ENCODE measurements around the gene HOXA4. TPM values are rescaled to one million over a fixed set of nuclear protein-coding genes. Genes with fewer than 3 reads are reported as not detected.
A peak's percentile ranks its signal among the peaks of the same experiment; 100 is the strongest.

Gene HOXA4
- total RNA-seq, 1 experiment from 2014 or later: 2.0 TPM

DNA sequence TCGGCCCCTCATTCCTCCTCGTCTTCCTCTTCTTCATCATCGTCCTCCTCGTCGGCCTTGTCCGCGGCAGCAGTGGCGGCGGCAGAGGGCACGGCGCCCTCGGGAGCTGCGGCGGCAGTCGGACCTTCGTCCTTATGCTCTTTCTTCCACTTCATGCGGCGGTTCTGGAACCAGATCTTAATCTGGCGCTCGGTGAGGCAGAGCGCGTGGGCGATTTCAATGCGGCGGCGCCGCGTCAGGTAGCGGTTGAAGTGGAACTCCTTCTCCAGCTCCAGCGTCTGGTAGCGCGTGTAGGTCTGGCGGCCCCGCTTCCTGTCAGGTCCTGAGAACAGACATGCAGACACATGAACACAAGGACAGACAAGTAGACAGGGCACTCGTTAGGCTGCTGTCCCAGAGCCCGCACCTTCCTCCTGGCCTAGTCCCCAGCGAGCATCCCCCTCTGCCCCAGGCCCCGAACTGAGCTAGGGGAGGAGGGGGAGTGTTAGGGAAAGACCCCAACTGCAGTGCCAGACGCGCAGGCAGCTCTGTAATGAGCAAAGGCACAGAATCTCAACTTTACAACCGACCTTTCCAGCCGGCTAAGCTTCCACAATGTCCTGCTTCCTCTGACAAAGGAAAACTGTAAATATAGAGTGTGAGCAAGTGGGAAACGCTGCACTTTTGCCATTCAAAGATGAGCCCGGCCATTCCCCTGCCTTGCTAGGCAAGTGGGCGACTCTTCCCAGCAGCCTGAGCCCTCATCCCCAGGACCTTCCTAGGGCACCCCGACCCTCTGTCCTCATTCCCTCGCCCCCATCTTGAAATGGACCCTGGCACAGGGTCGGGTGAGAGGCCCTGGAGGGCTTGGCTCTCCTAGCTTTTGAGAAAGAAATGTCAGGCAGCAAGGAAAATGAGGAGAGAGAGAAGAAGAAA is 24.6 kb upstream of the HOXA4 start:
- Histone ChIP-seq H3K4me3 (replicated peaks in 1 of 2; ENCODE audit: low read depth in 1 of 2, low read length in 2 of 2) (peak overlapping the region; percentile 70 to 88), H3K9me2 (ENCODE audit: insufficient read depth) (no peaks in the 10 kb centered on the region), H3K27me3 (ENCODE audit: insufficient read depth, low read length) (no peaks in the 10 kb centered on the region), H3K4me1 (ENCODE audit: control insufficient read depth in 1 of 2, insufficient read depth in 2 of 2, low read length in 2 of 2) (peaks cover 15 to 52% of the 10 kb centered on the region in 2 experiments), H3K36me3 (ENCODE audit: control insufficient read depth in 1 of 2, insufficient read depth in 2 of 2, low read length in 2 of 2) (no peaks in the 10 kb centered on the region), H3K9me3 (ENCODE audit: control insufficient read depth in 1 of 2, insufficient read depth in 1 of 2, low read depth in 1 of 2, low read length in 2 of 2) (no peaks in the 10 kb centered on the region), H3K4me2 (ENCODE audit: low read length) (peak overlapping the region; percentile 100), H4K20me1 (ENCODE audit: insufficient read depth) (no peaks in the 10 kb centered on the region), H3K9ac (ENCODE audit: low read length) (peak overlapping the region; percentile 94), H2AFZ (ENCODE audit: low read depth, low read length, poor library complexity, severe bottlenecking) (no peak overlapping the region), H3K79me2 (ENCODE audit: insufficient read depth, low read length) (peaks cover 27% of the 10 kb centered on the region), H3K27ac (ENCODE audit: low read depth, low read length) (peak overlapping the region; percentile 91)
- DNase-seq (ENCODE audit: low read depth, low spot score) (no peak), ATAC-seq (no peak)
- intact Hi-C loops (cut with micrococcal nuclease): loop anchor here (5.0 kb wide), 1 partner anchor 303 kb away; no protein-coding TSS in a partner anchor
- ChIA-PET CTCF (interaction anchor here (2.0 kb wide), 1 partner anchor 11 kb away, joined by 4 read pairs; no protein-coding TSS in a partner anchor), RAD21 (ENCODE audit: low non-redundant PET in 1 of 2, low total read pairs in 2 of 2, uncharacterized antibody in 2 of 2, unreplicated experiment in 2 of 2) (no interaction called here), POLR2A (no interaction called here)
- no TSS peak for BruUV-seq (replicated peaks)
- TF ChIP-seq, protein P1, sequence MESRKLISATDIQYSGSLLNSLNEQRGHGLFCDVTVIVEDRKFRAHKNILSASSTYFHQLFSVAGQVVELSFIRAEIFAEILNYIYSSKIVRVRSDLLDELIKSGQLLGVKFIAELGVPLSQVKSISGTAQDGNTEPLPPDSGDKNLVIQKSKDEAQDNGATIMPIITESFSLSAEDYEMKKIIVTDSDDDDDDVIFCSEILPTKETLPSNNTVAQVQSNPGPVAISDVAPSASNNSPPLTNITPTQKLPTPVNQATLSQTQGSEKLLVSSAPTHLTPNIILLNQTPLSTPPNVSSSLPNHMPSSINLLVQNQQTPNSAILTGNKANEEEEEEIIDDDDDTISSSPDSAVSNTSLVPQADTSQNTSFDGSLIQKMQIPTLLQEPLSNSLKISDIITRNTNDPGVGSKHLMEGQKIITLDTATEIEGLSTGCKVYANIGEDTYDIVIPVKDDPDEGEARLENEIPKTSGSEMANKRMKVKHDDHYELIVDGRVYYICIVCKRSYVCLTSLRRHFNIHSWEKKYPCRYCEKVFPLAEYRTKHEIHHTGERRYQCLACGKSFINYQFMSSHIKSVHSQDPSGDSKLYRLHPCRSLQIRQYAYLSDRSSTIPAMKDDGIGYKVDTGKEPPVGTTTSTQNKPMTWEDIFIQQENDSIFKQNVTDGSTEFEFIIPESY (IDR thresholded peaks at IDR 0.05; ENCODE audit: extremely low read depth, insufficient replicate concordance, low read length): no peak
- TF ChIP-seq, protein P2, sequence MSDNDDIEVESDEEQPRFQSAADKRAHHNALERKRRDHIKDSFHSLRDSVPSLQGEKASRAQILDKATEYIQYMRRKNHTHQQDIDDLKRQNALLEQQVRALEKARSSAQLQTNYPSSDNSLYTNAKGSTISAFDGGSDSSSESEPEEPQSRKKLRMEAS (IDR thresholded peaks at IDR 0.05): no peak
- TF ChIP-seq SIN3A (IDR thresholded peaks at IDR 0.05; ENCODE audit: low read depth) (no peak), JUND (IDR thresholded peaks at IDR 0.05) (no peak), ELF1 (IDR thresholded peaks at IDR 0.05; ENCODE audit: borderline replicate concordance, low read depth) (no peak), CBX3 (IDR thresholded peaks at IDR 0.05; ENCODE audit: low read depth) (no peak), POLR2A (IDR thresholded peaks at IDR 0.05; ENCODE audit: borderline replicate concordance, extremely low read depth, insufficient read depth, insufficient read length) (no peak), CEBPB (IDR thresholded peaks at IDR 0.05; ENCODE audit: low read depth) (no peak), EGR1 (IDR thresholded peaks at IDR 0.05; ENCODE audit: low read depth) (no peak)
- TF ChIP-seq, protein P3, sequence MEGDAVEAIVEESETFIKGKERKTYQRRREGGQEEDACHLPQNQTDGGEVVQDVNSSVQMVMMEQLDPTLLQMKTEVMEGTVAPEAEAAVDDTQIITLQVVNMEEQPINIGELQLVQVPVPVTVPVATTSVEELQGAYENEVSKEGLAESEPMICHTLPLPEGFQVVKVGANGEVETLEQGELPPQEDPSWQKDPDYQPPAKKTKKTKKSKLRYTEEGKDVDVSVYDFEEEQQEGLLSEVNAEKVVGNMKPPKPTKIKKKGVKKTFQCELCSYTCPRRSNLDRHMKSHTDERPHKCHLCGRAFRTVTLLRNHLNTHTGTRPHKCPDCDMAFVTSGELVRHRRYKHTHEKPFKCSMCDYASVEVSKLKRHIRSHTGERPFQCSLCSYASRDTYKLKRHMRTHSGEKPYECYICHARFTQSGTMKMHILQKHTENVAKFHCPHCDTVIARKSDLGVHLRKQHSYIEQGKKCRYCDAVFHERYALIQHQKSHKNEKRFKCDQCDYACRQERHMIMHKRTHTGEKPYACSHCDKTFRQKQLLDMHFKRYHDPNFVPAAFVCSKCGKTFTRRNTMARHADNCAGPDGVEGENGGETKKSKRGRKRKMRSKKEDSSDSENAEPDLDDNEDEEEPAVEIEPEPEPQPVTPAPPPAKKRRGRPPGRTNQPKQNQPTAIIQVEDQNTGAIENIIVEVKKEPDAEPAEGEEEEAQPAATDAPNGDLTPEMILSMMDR (IDR thresholded peaks at IDR 0.05 in 2 of 3, conservative IDR thresholded peaks at IDR 0.05 in 1 of 3; ENCODE audit: borderline replicate concordance in 1 of 3, insufficient read depth in 1 of 3, low read depth in 2 of 3, low read length in 2 of 3): no peak
